Left lung (tissue), 10 donors: ENCODE results near the gene DYNLRB1. TPM values are rescaled to one million over a fixed set of nuclear protein-coding genes. Genes with fewer than 3 reads are reported as not detected.
A peak's percentile ranks its signal among the peaks of the same experiment; 100 is the strongest.

Source experiments
- ATAC-seq: fragments of 200-7000 bp; cut with Tn5 transposase; one replicate; pipeline ENCODE4 v1.9.1; 2020; ENCODE audit warnings: moderate library complexity
- DNase-seq, 4 donors: peaks; one replicate each; pipeline ENCODE4 v3.0.0-alpha.2; 2013 to 2020
- H3K27ac ChIP-seq, 2 donors: fragments of 200-600 bp; sonication (generic) in 1 of 2; one replicate each; pipeline versions ENCODE4 v1.5.0 to v1.8.0; 2020 to 2021
- H3K27me3 ChIP-seq, 2 donors: fragments of 200-600 bp; sonication (generic) in 1 of 2; one replicate each; pipeline versions ENCODE4 v1.5.0 to v1.8.0; 2020 to 2021
- H3K36me3 ChIP-seq, 2 donors: fragments of 200-600 bp; sonication (generic) in 1 of 2; one replicate each; pipeline versions ENCODE4 v1.5.0 to v1.8.0; 2020 to 2021
- H3K4me1 ChIP-seq, 2 donors: fragments of 200-600 bp; one replicate each; pipeline ENCODE4 v1.8.0; 2021
- H3K4me3 ChIP-seq, 2 donors: fragments of 200-600 bp; sonication (generic) in 1 of 2; one replicate each; pipeline versions ENCODE4 v1.5.0 to v1.8.0; 2020 to 2021; ENCODE audit warnings: mild to moderate bottlenecking in 1 of 2
- H3K9me3 ChIP-seq, 2 donors: fragments of 200-600 bp; sonication (generic) in 1 of 2; one replicate each; pipeline versions ENCODE4 v1.5.0 to v1.8.0; 2020 to 2021
- intact Hi-C, 2 donors: fragments of 100-400 bp; cut with DNase I; formaldehyde crosslinking; loops; one replicate each; pipeline versions ENCODE4 v1.11.2 to v1.14.2; 2022
- polyA plus RNA-seq, 6 donors: library from polyadenylated mRNA; unstranded; fragments of 120-200 nt; gene quantifications; one replicate each; pipeline ENCODE4 v1.2.1, GENCODE V29; 2013; ENCODE audit not compliant: insufficient read length in 6 of 6
- total RNA-seq, 2 donors: library from RNA; stranded (reverse); fragmentation: NEBNext Ultra II Directional; extraction: Animal tissue kit (Norgen Biotek cat#: 25700); gene quantifications; one replicate each; pipeline ENCODE4 v1.2.1, GENCODE V29; 2021
- TF ChIP-seq, protein P1 (sequence below), 2 donors: fragments of 200-600 bp; sonication (generic) in 1 of 2; IDR thresholded peaks; one replicate each; pipeline versions ENCODE4 v1.5.0 to v1.8.0; 2021; ENCODE audit warnings: antibody characterized with exemption in 2 of 2
- donor health status: DM: no; HTN: yes; CAD: no.
- donor health status: DM: no; HTN: no; CAD: no.

Gene DYNLRB1
- total and polyA plus RNA-seq, 8 donors, result 110 to 159 (median 141) TPM

DNA sequence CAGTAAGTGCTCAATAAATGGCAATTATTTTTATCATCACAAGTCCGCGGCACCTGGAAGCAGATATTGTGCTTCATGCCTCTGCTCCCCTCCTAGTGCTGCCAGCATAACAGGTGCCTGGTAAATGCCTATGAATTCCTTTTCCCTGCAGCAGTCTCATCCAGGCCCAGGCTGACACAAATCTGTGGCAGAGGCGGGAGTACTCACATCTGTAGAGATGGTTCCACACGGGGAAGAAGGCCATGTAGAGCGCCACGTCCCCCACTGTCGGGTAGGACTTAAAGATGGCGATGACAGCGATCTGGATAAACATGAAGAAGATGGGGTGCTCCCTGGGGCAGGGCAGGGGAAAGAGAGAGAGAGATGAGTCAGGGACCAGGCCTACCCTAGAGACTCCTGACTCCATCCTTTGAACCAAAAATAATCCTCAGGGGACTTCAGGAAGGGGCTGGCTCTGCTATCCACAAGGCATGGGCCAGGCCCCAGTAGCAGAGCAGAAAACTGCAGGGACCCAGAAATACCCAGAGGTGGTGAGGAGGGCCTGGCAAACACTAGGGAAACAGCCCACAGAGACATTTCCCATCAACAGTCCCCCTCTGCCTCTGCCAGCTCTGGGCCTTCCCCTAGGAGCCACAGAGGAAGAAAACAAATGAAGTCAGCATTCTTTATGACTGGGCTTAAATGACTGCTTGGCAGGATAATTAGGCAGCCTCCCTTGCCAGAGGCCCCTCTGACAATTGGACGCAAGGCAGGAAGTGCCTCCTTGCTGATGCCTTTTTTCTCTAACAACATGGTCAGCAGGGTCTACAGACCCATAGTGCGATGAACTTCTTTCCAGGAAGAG, 65.3 kb downstream of the DYNLRB1 start:
- Histone ChIP-seq H3K4me1 (peaks cover 0 to 30% of the 10 kb centered on the region in 2 donors), H3K27me3 (no peaks in the 10 kb centered on the region), H3K4me3 (no peak overlapping the region), H3K9me3 (no peaks in the 10 kb centered on the region), H3K36me3 (peaks cover 0 to 35% of the 10 kb centered on the region in 2 donors), H3K27ac (peak overlapping the region; percentile 33 to 46)
- TF ChIP-seq, protein P1, sequence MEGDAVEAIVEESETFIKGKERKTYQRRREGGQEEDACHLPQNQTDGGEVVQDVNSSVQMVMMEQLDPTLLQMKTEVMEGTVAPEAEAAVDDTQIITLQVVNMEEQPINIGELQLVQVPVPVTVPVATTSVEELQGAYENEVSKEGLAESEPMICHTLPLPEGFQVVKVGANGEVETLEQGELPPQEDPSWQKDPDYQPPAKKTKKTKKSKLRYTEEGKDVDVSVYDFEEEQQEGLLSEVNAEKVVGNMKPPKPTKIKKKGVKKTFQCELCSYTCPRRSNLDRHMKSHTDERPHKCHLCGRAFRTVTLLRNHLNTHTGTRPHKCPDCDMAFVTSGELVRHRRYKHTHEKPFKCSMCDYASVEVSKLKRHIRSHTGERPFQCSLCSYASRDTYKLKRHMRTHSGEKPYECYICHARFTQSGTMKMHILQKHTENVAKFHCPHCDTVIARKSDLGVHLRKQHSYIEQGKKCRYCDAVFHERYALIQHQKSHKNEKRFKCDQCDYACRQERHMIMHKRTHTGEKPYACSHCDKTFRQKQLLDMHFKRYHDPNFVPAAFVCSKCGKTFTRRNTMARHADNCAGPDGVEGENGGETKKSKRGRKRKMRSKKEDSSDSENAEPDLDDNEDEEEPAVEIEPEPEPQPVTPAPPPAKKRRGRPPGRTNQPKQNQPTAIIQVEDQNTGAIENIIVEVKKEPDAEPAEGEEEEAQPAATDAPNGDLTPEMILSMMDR (IDR thresholded peaks at IDR 0.05), result no peak
- intact Hi-C loops, result no loop called here
- ATAC-seq (peak; percentile 23), DNase-seq (peak in 1 of 4 donors; percentile 51)

DNA sequence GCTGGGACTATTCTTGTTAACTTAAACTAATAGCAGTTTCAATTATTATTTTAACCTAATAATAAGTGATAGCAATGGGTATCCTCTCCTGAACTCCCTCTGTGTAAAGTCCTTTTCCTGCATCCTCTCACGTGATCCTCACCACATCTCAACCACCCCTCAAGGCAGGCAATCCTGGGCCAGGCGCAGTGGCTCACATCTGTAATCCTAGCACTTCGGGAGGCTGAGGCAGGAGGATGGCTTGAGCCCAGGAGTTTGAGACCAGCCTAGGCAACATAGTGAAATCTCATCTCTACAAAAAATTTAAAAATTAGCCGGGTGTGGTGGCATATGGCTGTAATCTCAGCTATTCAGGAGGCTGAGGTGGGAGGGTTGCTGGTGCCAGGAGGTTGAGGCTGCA, 66.0 kb downstream of the DYNLRB1 start:
- H3K9me3 ChIP-seq, result no peaks in the 10 kb centered on the region
- TF ChIP-seq, protein P1 (IDR thresholded peaks at IDR 0.05), result no peak
- no peak for DNase-seq
- ATAC-seq, result no peak
- H3K27ac ChIP-seq, result peak overlapping the region in 1 of 2 donors; percentile 33
- peaks cover 0 to 30% of the 10 kb centered on the region in 2 donors for H3K4me1 ChIP-seq
- H3K36me3 ChIP-seq, result peaks cover 0 to 37% of the 10 kb centered on the region in 2 donors
- no peak overlapping the region for H3K4me3 ChIP-seq
- H3K27me3 ChIP-seq, result no peaks in the 10 kb centered on the region
- intact Hi-C loops, result no loop called here

DNA sequence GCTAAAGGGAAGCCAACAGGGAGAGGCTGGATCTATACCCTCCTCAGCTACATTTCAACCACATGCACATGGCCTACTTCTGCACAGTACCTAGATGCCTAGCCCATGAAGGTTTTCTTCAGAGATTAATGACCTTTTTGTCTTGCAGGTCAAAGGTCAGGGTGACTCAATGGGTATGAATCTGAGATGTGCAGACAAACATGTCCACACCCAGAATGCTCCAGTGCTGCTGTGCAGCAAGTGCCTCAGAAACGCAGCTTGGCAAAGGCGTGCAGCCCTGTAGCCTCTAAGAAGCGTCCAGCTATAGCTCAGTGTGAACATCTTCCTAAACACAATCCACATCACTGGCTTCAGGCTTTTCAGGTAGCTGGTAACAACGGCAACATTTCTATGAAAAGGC, 66.7 kb downstream of the DYNLRB1 start:
- no peaks in the 10 kb centered on the region for H3K9me3 ChIP-seq
- H3K27ac ChIP-seq, result no peak overlapping the region
- H3K27me3 ChIP-seq, result no peaks in the 10 kb centered on the region
- peaks cover 0 to 25% of the 10 kb centered on the region in 2 donors for H3K4me1 ChIP-seq
- ATAC-seq (no peak), DNase-seq (no peak)
- H3K4me3 ChIP-seq, result no peak overlapping the region
- intact Hi-C loops, result no loop called here
- TF ChIP-seq, protein P1 (IDR thresholded peaks at IDR 0.05), result no peak
- peaks cover 0 to 37% of the 10 kb centered on the region in 2 donors for H3K36me3 ChIP-seq

DNA sequence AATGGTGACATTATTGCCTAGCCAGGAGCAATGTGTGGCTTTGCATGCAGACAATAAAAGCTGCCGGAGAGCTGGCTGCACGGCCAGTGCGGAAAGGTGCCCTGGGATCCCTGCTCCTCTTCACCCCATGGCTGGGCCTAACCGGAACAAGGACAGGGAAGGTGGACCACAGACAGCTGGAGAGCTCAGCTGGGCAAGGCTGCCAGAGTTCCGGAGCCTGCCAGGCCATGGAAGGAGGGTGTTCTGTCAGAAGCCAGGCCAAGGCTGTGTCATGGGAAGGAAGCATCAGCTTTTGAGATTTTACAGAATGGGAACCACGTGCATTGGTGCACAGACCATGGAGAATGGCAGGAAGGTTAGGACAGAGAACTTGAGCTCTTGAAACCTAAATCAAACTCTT, 67.3 kb downstream of the DYNLRB1 start:
- no peaks in the 10 kb centered on the region for H3K9me3 ChIP-seq
- H3K36me3 ChIP-seq, result peaks cover 0 to 41% of the 10 kb centered on the region in 2 donors
- no peaks in the 10 kb centered on the region for H3K27me3 ChIP-seq
- no peak overlapping the region for H3K27ac ChIP-seq
- peaks cover 0 to 19% of the 10 kb centered on the region in 2 donors for H3K4me1 ChIP-seq
- no peak overlapping the region for H3K4me3 ChIP-seq
- TF ChIP-seq, protein P1 (IDR thresholded peaks at IDR 0.05), result no peak
- intact Hi-C loops, result no loop called here
- ATAC-seq (no peak), DNase-seq (no peak)

DNA sequence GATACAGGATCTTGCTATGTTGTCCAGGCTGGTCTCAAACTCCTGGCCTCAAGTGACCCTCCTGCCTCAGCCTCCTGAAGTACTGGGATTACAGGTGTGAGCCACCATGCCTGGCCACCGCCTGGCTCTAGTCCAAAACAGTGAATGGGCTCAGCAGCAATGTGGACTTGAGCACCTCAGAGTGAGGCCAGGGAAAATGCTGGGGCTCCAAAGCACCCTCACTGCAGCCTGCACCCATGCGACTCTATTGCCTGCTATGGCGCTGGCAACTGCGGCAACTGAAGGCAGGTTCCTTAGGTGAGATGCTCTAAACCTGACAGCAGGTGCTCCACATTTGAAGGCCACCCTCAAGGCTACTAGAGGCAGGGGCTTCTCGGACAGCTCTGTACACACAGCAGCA, 68.8 kb downstream of the DYNLRB1 start:
- TF ChIP-seq, protein P1 (IDR thresholded peaks at IDR 0.05), result no peak

More for the DNA sequence above, 68.8 kb downstream of the DYNLRB1 start:
- ATAC-seq (no peak), DNase-seq (no peak)
- Histone ChIP-seq H3K4me1 (peaks cover 0 to 11% of the 10 kb centered on the region in 2 donors), H3K4me3 (no peak overlapping the region), H3K9me3 (no peaks in the 10 kb centered on the region), H3K27me3 (no peaks in the 10 kb centered on the region), H3K36me3 (peaks cover 0 to 41% of the 10 kb centered on the region in 2 donors), H3K27ac (no peak overlapping the region)
- intact Hi-C loops, result no loop called here
